GM19238 (cell line): ENCODE measurements around the gene GABRG3.
"Not testable (repeated sequence)": the region's sequence is repeated elsewhere in the genome, so short reads cannot be mapped to it uniquely, and the experiment has no call there.

ENCODE experiments used
- DNase-seq: peaks from one replicate; pipeline ENCODE4 v3.0.0; 2011; ENCODE audit warnings: low spot score; ENCODE audit not compliant: insufficient read length

GABRG3 gene

DNA sequence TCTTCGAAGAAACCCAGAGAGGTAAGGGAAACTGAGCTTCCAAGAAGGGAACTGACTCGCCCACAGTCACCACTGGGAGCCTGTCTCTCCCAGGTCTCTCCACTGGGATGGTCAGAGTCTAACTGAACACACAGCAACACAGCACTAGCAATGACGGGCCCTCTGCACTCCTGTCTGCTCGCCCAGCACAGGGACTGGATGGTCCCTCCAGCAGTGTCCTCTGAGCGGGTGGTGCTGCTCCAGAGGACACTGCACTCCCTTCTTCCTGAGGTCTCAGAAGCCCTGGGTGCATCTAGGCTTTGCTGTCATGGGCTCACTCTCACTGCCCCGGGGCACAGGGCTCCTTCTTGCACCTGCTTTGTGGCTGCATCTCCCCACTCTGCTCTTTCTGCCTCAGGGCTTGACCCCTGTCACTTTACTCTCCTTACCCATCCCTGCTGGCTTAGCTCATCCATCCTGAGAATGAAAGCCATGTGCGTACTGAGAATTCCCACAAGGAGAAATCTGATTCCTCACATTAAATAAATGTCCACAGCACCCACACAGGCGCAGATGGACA, 356.6 kb downstream of the GABRG3 start:
- DNase-seq: no peak

DNA sequence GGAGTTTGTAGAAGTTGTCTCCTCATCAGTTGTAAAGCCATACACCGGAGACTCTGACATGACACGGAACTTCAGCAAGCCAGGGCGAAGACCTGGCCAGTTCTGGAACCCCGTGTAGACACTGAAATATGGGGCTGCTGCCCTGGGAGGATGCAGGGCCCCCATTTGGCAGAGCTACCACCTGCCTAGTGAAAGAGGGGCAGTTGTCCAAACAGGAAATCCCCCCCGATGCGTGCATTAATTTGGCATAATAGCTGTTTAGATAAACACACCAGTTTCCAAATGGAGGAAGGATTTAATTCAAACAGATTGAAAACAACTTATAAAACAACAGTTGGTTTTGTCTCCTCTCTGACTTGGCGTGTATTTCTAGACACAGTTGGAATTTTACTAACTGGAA, 357.2 kb downstream of the GABRG3 start:
- no peak for DNase-seq

DNA sequence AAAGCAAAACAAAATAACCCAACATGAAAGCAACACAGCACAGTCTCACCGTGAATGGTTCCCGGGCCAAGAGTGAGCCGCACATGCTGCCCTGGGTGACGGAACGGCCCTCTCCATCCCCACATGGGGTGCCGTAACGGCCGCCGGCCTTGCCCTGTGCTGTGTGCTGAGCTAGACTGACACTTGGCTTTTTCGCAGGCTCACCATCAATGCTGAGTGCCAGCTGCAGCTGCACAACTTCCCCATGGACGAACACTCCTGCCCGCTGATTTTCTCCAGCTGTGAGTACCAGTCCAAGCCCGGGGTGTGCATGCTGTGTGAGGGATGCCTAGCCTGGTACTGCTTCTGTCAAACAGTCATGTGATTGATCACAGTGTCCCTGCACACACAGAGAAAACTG, 357.6 kb downstream of the GABRG3 start:
- DNase-seq: no peak

DNA sequence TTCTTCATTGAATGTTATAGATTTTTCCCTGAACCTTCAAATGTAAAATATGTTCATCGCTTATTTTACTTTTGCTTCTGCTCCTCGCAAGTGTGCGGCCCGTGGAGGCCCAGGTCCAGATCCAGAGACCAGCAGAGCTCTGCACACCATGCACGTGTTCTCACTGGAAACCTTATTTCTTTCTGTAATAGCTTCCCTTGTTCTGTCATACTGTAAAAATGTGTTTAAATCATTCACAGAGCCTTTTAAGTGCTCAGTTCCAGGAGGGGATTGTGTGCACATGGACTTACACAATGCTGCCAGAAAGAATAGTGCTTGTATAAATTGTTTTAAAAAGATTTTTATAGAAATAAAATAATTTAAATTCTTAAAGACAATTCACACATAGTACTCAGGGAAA, 359.3 kb downstream of the GABRG3 start:
- DNase-seq: no peak

DNA sequence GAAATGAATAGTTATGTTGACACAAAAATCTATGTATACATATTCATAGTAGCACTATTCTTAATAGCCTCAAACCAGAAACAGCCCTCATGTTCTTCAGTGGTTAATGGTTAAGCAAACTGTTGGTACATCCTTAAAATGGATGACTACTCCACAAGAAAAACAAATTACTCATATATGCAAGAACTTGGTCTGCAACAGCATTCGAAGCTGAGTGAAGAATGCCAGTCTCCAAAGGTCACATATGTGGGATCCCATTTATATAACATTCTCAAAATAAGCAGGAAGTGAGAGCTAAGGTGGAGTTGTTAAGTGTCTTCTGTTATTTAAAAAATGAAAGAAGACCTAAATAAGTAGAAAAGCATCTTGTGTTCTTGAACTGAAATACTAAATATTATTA, 365.7 kb downstream of the GABRG3 start:
- DNase-seq: no peak

DNA sequence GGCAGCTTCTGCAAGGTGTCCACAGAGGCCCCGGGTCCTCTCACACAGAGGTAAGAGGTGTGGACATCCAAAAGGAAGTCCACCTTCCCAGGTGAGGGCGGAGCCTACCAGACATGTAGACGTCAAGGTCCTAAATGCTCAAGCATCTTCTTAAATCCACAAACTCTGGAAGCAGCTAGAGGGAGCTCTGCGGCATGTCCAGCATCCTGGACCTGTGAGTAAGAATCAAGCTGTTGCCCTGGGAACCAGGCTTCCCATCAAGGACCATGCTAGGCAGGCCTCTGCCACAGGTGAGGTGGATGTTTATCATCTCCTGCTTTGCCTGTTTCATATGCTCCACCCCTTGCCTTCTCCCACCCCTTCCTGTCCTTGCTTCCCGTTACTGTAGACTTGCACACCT, 368.2 kb downstream of the GABRG3 start:
- no peak for DNase-seq

DNA sequence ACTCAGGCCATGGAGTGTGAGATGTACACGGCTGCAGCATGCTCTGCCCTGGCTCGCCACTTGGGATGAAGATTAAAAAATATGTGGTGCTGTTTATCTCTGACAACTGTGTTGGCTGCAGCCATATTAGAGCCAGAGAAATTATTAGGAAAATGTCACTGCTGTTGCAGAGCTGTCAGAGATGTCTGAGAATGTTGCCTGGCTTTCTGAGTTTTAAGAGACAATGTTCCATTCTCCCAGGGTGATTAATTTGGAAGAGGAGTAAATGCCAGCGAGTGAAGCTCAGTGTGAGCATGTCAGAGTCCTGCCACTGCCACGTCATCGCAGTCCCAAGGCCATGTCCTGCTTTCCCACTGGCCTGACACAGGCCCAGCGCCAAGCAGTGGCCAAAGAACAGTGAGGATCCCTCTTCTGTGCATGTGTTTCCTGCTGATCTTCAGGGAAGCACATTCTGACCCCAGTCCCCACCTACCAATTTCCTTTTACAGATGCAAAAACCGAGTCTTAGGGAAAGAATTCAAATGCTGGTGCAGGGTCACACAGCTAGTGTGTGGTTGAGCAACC, 370.9 kb downstream of the GABRG3 start:
- DNase-seq: no peak

DNA sequence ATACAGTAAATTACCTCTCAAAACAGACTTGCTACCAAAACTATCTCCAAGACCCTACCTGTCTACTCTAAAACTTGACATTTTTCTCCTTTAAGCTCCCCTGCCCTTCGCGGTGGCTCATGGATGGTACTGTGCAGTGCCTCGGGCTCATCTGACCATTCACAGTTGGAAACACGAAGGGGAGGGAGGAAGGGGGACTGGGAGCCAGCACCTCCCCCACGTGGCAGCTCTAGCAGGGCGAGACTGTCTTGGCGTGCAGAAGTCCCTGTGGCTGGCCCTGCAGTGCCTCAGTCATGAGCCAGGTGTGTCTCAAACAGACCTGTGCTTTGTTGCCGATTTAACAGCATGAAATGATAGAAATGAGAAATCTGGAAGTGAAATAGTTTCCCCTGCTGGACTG, 372.0 kb downstream of the GABRG3 start:
- DNase-seq: no peak

DNA sequence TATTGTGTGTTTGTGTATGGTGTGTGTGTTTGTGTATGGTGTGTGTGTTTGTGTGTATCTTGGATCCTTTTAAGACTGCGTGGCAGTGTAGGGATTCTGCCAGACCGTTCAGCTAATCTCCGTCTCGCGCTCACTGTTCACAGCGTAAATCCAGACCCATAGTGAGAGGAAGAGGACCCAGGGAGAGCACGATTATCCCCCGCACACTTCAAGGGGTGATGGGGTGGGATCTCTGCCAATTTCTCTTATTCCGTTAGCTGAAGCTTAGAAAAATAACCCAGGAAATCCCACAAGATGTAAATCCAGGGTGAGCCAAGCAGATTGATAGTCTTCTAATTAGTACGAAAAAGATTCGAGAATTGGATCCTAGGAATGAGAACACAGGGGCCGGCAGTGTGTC, 381.2 kb downstream of the GABRG3 start:
- no peak for DNase-seq

DNA sequence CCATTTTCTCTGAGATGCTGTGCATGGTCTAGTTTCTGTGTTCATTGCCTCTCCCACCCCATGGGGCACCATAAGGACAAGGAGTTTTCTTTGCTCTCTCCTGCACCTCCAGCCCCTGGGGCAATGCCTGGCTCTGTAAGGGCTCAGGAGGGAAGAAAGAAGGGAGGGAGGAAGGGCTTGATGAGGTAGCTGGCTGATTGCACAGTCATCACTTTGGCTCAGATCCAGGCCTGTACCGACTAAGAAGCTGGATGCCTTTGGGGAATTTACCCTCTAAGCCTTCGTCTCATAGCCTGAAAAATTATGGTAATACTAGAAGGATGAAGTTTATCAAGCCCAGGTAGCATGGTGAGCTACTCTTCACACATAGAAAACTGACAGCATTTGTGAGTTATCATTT, 382.9 kb downstream of the GABRG3 start:
- no peak for DNase-seq

DNA sequence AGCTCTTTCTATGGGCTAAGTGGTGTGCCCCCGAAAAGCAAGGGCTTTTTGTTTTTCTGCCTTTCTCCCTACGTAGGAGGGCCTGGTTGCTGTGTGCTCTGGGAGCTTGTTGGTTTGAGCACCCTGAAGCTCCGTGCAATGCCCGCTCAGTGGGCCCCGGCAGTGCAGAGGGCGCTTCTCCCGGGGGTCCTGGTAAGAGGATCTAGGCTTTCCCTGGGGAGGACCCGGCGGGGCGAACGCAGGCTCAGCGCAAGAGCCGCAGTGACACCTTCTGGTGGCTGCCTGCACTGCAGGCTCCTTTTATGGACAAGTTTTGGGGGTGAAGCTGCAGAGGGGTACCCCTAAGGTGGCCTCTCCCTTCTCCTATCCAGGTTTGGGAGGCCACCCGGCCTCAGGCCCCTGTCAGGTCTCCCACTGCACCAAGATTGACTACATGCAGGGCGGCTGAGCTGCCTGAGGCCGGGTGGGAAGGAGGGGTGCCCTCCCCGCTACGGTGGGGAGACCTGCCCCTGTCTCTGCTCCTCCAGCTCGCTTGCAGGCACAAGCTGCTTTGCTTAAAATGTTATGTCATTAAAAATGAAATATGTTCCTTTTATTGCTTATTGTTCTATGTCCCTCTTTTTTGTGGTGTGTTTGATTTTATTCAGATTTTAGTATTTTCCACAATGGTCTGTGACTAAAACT, 387.9 kb downstream of the GABRG3 start:
- DNase-seq: no peak

DNA sequence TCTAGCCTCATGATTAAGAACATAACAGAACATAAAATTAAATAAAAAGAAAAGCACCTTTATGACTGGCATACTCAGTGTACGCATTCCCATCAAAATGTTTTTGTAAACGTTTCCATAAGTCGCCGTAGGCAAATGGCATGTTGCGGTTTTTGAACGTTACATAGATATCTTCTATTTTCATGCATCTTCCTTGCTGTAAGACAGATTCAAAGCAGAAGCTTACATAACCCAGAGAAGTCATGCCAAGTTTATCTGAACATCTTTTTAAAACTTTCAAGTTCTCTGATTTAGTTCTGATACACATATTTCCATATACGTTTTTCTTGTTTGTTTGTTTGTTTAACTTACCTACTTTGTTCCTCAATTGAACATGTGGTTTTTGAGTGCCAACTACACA, 388.6 kb downstream of the GABRG3 start:
- no peak for DNase-seq

DNA sequence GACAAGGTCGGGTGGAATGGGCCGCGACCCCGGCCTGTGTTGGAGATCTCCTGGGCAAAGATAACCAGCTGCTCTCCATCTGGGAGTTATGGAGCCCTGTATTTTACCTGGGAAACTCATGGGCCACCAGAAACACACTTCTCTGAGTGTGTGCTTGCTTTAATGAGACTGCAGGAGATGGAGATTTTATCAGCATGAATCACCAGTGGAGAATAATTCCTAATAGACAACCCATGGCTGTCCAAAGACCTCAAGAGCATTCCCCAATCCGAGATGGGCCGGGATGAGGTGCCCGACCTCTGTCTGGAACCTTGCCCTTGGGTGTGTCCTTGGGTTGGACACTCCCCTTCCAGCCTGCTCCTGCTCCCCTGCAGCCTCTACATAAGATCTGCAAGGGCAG, 389.3 kb downstream of the GABRG3 start:
- DNase-seq: no peak

DNA sequence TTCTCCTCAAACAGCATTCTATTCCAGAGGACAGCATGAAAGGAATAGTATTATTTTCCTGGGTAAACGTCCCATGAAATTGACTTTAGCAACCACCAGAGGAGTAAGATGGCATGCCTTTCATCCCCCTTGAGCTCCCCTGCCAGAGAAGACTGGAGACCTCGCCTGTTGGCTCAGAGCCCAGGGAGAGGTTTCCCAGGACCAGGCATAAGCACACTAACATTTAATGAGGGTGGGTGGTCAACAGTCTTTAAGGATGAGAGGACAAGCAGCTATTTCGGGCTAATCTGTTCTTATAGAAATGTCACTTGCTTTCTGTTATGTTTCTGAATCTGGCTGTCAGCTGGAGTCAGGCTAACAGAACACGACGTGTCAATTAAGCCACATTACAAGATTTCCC, 390.5 kb downstream of the GABRG3 start:
- no peak for DNase-seq

DNA sequence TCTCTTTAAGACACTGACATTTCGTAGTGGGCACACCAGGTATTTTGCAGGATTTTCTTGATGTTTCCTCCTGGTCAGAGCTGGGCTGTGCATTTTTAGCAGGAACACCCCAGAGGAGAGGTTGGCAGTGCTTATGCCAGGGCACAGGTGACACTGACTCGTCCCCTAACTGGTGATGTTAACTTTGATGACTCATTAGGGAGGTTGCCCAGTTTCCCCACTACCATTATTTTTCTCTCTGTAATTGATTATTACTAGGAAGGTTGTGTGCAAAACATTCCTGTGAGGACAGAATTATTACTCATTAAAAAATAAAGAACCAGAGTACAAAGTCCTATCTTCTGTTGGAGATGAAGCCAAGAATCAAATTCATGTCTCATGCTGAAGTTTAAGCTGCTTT, 394.5 kb downstream of the GABRG3 start:
- DNase-seq: no peak

DNA sequence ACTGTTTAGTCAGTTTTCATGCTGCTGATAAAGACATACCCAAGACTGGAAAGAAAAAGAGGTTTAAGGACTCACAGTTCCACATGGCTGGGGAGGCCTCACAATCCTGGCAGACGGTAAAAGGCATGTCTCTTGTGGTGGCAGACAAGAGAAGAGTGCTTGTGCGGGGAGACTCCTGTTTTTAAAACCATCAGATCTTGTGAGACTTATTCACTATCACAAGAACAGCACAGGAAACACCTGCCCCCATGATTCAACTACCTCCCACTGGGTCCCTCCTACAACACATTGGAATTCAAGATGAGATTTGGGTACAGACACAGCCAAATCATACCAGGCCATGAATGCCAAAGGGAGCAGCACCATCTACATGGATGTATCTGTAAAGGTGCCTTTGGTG, 406.4 kb downstream of the GABRG3 start:
- not testable (repeated sequence) for DNase-seq

DNA sequence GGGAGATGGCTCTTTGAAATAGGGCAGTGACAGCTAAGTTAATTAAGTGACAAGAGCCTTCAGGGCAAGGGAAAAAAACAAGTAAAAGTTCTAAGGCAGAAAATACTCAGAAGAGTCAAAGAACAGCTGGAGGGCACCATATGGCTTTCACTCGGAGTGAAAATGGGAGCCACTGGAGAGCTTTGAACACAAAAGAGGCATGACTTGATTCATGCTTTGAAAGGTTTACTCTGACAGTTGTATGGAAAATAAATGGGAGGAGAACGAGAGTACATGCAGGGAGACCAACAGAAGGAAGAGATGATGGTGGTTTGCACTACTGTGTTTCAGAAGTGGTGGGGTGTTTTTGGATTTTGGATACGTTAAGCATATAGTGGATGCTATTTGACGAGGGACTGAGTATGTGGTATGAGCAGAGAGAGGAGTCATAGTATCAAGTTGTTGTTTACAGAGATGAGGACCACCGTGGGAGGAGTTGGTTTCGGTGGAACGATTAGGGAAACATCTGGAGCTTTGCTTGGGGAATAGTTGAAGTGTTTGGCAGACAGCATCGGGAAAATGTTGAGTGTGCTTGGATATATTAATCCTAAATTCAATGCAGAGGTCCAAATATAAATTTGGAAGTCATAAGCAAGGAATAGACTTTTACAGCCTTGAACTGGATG, 411.5 kb downstream of the GABRG3 start:
- DNase-seq: no peak

DNA sequence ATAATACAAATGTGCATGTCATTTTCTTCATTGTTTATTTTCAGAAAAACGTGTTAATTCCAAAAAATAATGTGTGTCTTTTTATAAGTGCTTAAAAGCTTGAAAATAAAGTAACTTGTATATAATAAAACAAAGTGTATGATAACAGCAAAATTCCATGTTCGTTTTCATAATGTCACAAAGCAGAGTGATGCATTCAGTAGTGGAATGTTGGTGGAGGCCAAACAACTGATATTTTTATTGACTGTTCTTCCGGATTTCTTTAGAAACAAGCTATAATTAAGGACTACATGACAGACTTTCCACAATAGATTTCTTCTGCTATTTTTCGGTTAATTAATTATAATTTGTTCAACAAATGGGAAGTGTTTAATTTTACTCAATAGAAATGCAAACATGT, 412.7 kb downstream of the GABRG3 start:
- DNase-seq: no peak

DNA sequence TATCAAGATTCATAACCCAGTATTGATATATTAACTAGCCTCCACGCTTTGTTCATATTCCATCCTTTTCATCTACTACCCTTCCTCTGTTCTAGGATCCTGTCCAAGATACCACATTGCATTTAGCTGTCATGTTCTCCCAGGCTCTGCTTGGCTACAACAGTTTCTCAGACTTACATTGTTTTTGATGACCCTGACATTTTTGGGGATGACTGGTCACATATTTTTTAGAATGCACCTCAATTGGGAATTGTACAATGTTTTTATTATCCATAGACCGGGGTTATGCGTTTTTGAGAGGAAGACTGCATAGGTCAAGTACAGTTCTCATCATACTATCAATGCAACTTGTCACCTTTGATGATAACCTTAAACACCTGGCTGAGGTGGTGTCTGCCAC, 421.2 kb downstream of the GABRG3 start:
- no peak for DNase-seq

DNA sequence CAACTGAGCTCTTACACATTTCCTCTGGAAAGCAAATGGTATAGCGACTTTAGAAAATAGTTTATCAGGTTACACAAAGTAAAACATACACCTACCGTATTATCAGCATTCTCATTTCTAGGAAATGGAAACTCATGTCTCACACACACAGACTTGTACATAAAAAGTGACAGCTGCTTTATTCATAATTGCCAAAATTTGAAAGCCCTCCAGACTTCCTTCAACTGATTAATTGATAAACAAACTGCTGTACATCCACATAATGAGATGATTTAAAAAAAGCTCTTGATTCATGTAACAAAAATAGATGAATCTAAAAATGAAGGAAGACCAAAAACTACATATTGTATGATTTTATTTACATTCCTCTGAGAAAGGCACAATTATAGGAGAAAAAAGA, 425.5 kb downstream of the GABRG3 start:
- DNase-seq: no peak

DNA sequence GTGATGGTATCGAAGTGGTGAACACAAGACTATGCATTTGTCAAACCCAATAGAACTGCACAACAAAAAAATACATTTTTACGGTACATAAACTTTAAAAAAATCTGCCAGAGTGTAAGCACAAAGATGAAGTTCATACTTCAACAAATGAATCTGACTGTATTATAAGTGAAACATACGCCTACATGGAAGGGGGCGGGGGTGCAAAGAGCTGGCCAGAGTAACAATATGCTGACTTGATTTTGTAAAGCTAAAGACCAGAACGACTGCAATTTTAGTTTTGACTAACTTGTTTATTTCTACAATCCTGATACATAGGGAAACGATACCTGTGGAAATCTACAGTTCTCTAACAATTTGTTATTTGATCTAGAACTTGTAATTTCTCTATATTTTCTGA, 426.0 kb downstream of the GABRG3 start:
- DNase-seq: no peak

DNA sequence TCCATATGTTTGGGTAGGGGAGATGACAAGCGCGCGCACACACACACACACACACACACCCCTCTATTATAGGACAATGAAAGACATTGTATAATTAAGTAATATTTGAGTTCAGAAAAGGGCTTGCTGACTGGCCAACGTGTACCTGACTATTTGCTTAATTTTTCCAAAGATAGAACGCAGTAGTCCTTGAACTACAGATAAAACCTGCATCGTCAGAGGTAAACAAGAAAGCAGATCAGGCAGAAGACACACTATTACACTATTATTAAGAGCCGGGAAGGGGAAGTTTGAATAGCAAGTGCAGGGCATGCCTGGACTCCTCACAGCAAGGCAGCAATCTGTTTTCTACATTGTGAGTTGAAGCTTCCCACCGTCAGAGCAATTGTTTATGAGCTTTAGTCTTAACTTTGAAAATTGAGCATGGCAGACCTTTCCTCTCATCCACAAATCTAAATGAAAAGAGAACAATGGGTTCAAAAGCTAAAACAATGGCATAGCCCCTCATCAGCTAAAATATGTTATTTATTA, 427.7 kb downstream of the GABRG3 start:
- no peak for DNase-seq

DNA sequence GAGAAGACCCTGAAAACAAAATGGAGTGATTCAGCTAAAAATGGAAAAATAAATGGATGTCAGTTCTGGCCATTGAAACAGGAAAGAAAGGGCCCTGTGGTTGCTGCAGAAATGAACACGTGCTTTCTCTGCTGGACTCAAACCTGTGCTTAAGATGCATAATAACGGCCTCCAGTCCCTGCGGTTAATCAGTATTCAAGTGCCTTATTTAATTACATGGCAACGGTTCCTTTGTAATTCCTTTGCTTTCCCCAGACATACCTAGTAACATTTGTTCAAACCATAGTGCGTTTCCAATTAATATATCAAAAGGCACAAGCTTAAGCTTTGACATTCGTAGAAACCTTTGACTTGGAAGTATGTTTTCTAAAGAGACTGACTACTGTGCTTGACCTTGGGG, 428.3 kb downstream of the GABRG3 start:
- no peak for DNase-seq
